Mesendoderm (in vitro differentiated cells): Measurements from ENCODE around the gene GLP1R.

Experiments used
- DNase-seq: peaks from one replicate; pipeline ENCODE4 v3.0.0; 2013
- H2AK5ac ChIP-seq: 2 replicates; pipeline ENCODE4 v1.6.1; 2013; ENCODE audit warnings: low read length, inconsistent platforms
- H2BK120ac ChIP-seq: 2 replicates; pipeline ENCODE4 v1.6.1; 2013; ENCODE audit warnings: low read depth, mild to moderate bottlenecking, low read length, moderate library complexity, mixed read lengths
- H2BK15ac ChIP-seq: replicated peaks from 2 replicates; pipeline ENCODE4 v1.6.1; 2013; ENCODE audit warnings: low read depth, mild to moderate bottlenecking, moderate library complexity
- H2BK5ac ChIP-seq: 2 replicates; pipeline ENCODE4 v1.6.1; 2013; ENCODE audit warnings: low read length, inconsistent platforms
- H3K18ac ChIP-seq: 2 replicates; pipeline ENCODE4 v1.6.1; 2013; ENCODE audit warnings: mild to moderate bottlenecking, low read length, mixed read lengths
- H3K23ac ChIP-seq: one replicate; pipeline ENCODE4 v1.6.1; 2013; ENCODE audit warnings: low read length
- H3K27ac ChIP-seq: 2 replicates; pipeline ENCODE4 v1.5.1; 2013; ENCODE audit warnings: low read depth, mild to moderate bottlenecking, inconsistent platforms, low read length, moderate library complexity
- H3K27me3 ChIP-seq: 2 replicates; pipeline ENCODE4 v1.6.1; 2013; ENCODE audit warnings: low read length, control low read depth, mild to moderate bottlenecking, inconsistent platforms; ENCODE audit not compliant: insufficient read depth, poor library complexity
- H3K36me3 ChIP-seq: 2 replicates; pipeline ENCODE4 v1.6.1; 2013; ENCODE audit warnings: low read length, inconsistent platforms; ENCODE audit not compliant: control insufficient read depth, insufficient read depth
- H3K4ac ChIP-seq: one replicate; pipeline ENCODE4 v1.6.1; 2013; ENCODE audit warnings: low read depth, mild to moderate bottlenecking, low read length, moderate library complexity
- H3K4me1 ChIP-seq: 2 replicates; pipeline ENCODE4 v1.6.1; 2013; ENCODE audit warnings: low read depth, low read length, inconsistent platforms; ENCODE audit not compliant: control insufficient read depth
- H3K4me2 ChIP-seq: 2 replicates; pipeline ENCODE4 v1.6.1; 2013; ENCODE audit warnings: low read length
- H3K4me3 ChIP-seq: 2 replicates; pipeline ENCODE4 v1.5.1; 2013; ENCODE audit warnings: mild to moderate bottlenecking, low read length
- H3K56ac ChIP-seq: one replicate; pipeline ENCODE4 v1.6.1; 2013; ENCODE audit warnings: low read length
- H3K79me1 ChIP-seq: 2 replicates; pipeline ENCODE4 v1.6.1; 2013; ENCODE audit warnings: low read length, inconsistent platforms
- H3K79me2 ChIP-seq: 2 replicates; pipeline ENCODE4 v1.6.1; 2013; ENCODE audit warnings: mild to moderate bottlenecking, low read length; ENCODE audit not compliant: control insufficient read depth, insufficient read depth
- H3K9ac ChIP-seq: 2 replicates; pipeline ENCODE4 v1.6.1; 2013; ENCODE audit warnings: low read length, inconsistent platforms
- H4K5ac ChIP-seq: one replicate; pipeline ENCODE4 v1.6.1; 2013; ENCODE audit warnings: low read length
- H4K8ac ChIP-seq: one replicate; pipeline ENCODE4 v1.6.1; 2013; ENCODE audit warnings: low read depth, mild to moderate bottlenecking, control low read depth, low read length, moderate library complexity
- WGBS: extraction: QIAGEN DNeasy Blood & Tissue Kit; methylation state at CpG from one replicate; pipeline ENCODE4 v1.1.7; 2013; ENCODE audit warnings: low lambda C conversion rate, missing lambda C conversion rate; ENCODE audit not compliant: insufficient coverage; ENCODE audit errors: extremely low coverage; 5-methylcytosine and 5-hydroxymethylcytosine counted together

Gene GLP1R

DNA sequence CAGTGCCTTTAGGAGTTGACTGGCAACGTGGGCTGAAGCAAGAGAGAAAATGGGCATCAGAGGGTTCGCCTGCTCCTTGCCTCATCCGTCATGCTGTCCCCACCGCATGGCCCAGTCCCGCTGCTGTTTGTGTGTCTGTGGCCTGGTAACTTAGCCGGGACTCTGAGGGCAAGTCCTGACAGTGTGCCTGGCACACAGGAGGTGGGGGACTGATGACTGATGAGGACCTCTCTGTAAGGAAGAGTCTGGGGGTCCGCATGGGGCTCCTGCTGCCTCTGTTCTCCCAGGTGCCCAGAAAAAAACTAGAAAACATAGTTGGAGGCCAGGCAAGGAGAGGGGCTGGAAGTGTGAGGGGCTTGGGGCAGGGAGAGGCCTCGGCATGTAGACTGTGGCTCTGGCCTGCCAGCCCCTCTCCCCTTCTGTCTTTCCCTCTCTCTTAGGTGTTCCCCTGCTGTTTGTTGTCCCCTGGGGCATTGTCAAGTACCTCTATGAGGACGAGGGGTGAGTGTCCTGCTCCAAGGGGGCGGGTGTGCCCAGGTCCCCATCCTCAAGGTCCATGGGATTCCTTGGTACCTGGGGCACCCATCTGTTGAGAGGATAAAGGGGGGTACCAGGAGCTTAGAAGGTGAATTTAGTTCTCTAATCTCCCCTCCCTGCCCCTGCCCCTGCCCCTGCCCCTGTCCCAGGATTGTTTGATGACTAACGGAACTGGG is 29.5 kb downstream of the GLP1R start:
- H4K8ac ChIP-seq: no peak overlapping the region
- no peaks in the 10 kb centered on the region for H3K79me1 ChIP-seq
- H2BK15ac ChIP-seq: no peak overlapping the region
- H3K4me3 ChIP-seq: no peak overlapping the region
- H2AK5ac ChIP-seq: no peak overlapping the region
- H3K9ac ChIP-seq: no peak overlapping the region
- no peaks in the 10 kb centered on the region for H3K4me1 ChIP-seq
- no peak overlapping the region for H2BK120ac ChIP-seq
- H3K27me3 ChIP-seq: no peaks in the 10 kb centered on the region
- no peak overlapping the region for H3K27ac ChIP-seq
- WGBS: no CpG with 5 or more reads among the region's 11 CpGs
- no peak overlapping the region for H2BK5ac ChIP-seq
- no peak overlapping the region for H3K4ac ChIP-seq
- no peak for DNase-seq
- no peak overlapping the region for H3K4me2 ChIP-seq
- no peaks in the 10 kb centered on the region for H3K36me3 ChIP-seq
- no peak overlapping the region for H3K56ac ChIP-seq
- no peaks in the 10 kb centered on the region for H3K79me2 ChIP-seq
- no peak overlapping the region for H3K23ac ChIP-seq
- H4K5ac ChIP-seq: no peak overlapping the region
- H3K18ac ChIP-seq: no peak overlapping the region

DNA sequence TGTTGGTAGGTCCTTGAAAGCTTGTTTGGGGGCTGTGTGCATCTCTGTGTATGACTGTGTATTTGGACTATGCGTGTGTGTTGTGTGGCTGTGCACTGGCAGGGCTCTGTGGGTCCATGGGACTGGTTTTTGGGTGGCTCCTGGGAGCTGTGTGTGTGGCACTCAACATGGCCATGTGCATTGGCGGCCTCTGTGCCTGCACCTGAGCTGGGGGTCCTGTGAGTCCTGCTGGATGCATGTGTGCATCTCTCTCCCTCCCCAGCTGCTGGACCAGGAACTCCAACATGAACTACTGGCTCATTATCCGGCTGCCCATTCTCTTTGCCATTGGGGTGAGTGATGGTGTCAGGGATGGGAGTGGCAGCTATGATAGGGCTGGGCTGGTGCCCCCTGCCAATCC is 30.1 kb downstream of the GLP1R start:
- DNase-seq: no peak
- Histone ChIP-seq H3K9ac (no peak overlapping the region), H3K79me1 (no peaks in the 10 kb centered on the region), H3K79me2 (no peaks in the 10 kb centered on the region), H2BK120ac (no peak overlapping the region), H3K36me3 (no peaks in the 10 kb centered on the region), H2BK15ac (no peak overlapping the region), H2AK5ac (no peak overlapping the region), H4K5ac (no peak overlapping the region), H2BK5ac (no peak overlapping the region), H3K27ac (no peak overlapping the region), H3K23ac (no peak overlapping the region), H3K4me3 (no peak overlapping the region), H3K4me2 (no peak overlapping the region), H3K4me1 (no peaks in the 10 kb centered on the region), H3K4ac (no peak overlapping the region), H3K18ac (no peak overlapping the region), H3K56ac (no peak overlapping the region), H3K27me3 (no peaks in the 10 kb centered on the region), H4K8ac (no peak overlapping the region)
- WGBS: no CpG with 5 or more reads among the region's 3 CpGs

DNA sequence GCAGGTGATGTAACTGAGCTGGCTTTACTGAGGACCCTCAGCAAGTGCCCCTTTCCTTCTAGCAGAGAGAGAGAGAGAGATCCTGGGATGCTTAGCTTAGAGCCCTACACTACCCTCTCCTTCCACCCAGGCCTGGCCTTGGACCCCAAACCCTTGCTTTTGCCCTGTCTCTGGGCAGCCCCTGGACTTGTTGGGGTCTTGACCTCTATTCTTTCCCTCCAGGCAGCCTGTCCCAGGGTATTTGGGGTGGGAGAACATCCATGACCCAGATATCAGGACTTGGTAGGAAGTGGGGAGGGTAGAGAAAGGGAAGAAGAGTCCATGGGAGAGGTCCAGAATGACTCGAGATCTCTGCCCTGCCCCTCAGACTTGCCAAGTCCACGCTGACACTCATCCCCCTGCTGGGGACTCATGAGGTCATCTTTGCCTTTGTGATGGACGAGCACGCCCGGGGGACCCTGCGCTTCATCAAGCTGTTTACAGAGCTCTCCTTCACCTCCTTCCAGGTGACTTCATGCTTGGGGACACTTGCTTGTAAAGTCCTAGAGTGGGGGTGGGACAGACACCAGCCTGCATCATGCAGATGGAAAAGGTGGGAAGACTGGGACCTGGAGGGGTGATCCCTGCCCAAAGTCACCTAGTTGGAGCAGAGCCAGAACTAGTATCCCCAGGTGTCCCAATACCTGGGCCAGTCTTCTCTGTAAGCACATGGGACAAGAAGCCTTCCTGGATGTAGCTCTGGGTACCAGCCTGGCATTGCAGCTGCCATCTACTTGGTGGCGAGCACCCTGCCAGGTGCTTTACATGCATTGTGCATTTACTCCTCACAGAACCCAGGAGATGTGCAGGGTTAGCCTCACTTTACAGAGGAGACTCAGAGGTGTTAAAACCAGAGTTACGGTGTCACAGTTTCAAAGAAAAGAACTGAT is 30.9 kb downstream of the GLP1R start:
- H3K79me2 ChIP-seq: no peaks in the 10 kb centered on the region
- no peaks in the 10 kb centered on the region for H3K4me1 ChIP-seq
- H4K8ac ChIP-seq: no peak overlapping the region
- H3K4me2 ChIP-seq: no peak overlapping the region
- no peak overlapping the region for H3K27ac ChIP-seq
- no peak overlapping the region for H3K9ac ChIP-seq
- no peaks in the 10 kb centered on the region for H3K79me1 ChIP-seq
- no peak overlapping the region for H2BK15ac ChIP-seq
- H2AK5ac ChIP-seq: no peak overlapping the region
- no peak overlapping the region for H3K56ac ChIP-seq
- H3K4ac ChIP-seq: no peak overlapping the region
- WGBS: no CpG with 5 or more reads among the region's 8 CpGs
- no peak overlapping the region for H3K18ac ChIP-seq
- no peaks in the 10 kb centered on the region for H3K36me3 ChIP-seq
- no peak overlapping the region for H4K5ac ChIP-seq
- DNase-seq: no peak
- H3K23ac ChIP-seq: no peak overlapping the region
- no peak overlapping the region for H2BK5ac ChIP-seq
- no peak overlapping the region for H3K4me3 ChIP-seq
- H3K27me3 ChIP-seq: no peaks in the 10 kb centered on the region
- H2BK120ac ChIP-seq: no peak overlapping the region

DNA sequence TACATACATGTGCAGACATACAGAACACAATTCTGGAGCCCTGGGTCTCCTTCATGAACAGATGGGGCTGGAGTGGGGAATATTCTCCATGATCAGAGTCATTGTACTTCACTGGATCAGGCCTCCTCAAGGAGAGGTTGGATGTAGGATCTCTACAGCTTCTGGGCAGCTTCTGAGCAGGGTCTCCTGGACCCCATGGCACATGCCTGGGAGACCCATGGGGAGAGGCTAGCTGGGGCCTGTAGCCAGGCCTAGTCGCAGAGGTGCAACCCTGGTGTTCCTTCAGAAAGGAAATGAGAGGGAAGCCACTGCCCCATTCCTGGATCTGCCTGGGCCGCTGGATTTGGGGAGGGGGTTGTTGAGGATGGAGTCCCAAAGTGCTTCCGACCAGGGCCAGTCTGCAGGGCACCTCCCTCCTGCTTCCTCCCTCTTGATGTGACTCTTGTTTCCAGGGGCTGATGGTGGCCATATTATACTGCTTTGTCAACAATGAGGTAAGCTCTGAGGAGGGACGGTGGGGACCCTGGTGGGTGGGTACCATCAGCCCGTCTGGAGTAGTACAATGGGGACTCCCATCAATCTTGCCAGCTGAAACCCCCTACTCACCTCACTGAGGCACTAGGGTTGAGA is 31.8 kb downstream of the GLP1R start:
- no CpG with 5 or more reads among the region's 5 CpGs for WGBS

DNA sequence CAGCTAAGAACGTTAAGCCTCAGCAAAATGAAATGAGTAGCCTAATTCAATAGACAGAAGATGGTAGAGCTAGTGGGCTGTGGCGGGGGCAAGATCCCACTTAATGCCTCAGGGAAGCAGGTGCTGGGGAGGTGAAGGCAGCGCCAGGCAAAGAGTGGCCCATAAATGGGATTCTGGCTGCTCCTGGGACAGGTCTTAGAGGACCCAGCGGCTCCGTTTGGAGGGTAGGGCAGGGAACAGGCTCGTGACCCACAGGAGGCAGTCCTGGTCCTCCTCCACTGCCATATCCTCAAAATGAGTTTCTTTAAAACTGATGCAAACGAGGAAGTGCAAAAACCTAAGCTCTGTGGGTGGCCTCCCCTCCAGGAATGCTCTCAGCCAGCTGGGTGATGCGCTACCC is 33.7 kb downstream of the GLP1R start:
- H2BK120ac ChIP-seq: no peak overlapping the region
- H3K18ac ChIP-seq: no peak overlapping the region
- no peak overlapping the region for H4K5ac ChIP-seq
- WGBS: no CpG with 5 or more reads among the region's 8 CpGs
- no peak overlapping the region for H3K4me3 ChIP-seq
- no peaks in the 10 kb centered on the region for H3K27me3 ChIP-seq
- no peak overlapping the region for H3K4ac ChIP-seq
- no peaks in the 10 kb centered on the region for H3K79me2 ChIP-seq
- H3K36me3 ChIP-seq: no peaks in the 10 kb centered on the region
- H2BK5ac ChIP-seq: no peak overlapping the region
- no peaks in the 10 kb centered on the region for H3K4me1 ChIP-seq
- H3K9ac ChIP-seq: no peak overlapping the region
- H3K4me2 ChIP-seq: no peak overlapping the region
- DNase-seq: no peak
- H3K27ac ChIP-seq: no peak overlapping the region
- no peak overlapping the region for H3K23ac ChIP-seq
- H4K8ac ChIP-seq: no peak overlapping the region
- H2AK5ac ChIP-seq: no peak overlapping the region
- no peak overlapping the region for H3K56ac ChIP-seq
- H2BK15ac ChIP-seq: no peak overlapping the region
- no peaks in the 10 kb centered on the region for H3K79me1 ChIP-seq

More for the DNA sequence above, 31.8 kb downstream of the GLP1R start:
- Histone ChIP-seq H3K4me2 (no peak overlapping the region), H3K36me3 (no peaks in the 10 kb centered on the region), H2BK5ac (no peak overlapping the region), H3K27ac (no peak overlapping the region), H2AK5ac (no peak overlapping the region), H3K18ac (no peak overlapping the region), H2BK15ac (no peak overlapping the region), H3K4ac (no peak overlapping the region), H4K8ac (no peak overlapping the region), H2BK120ac (no peak overlapping the region), H3K23ac (no peak overlapping the region), H3K4me1 (no peaks in the 10 kb centered on the region), H3K79me2 (no peaks in the 10 kb centered on the region), H3K56ac (no peak overlapping the region), H3K79me1 (no peaks in the 10 kb centered on the region), H3K9ac (no peak overlapping the region), H3K27me3 (no peaks in the 10 kb centered on the region), H4K5ac (no peak overlapping the region), H3K4me3 (no peak overlapping the region)
- DNase-seq: no peak
